K562 (cell line): Measurements from ENCODE around the gene NOSTRIN. TPM values are rescaled to one million over a fixed set of nuclear protein-coding genes. Genes with fewer than 3 reads are reported as not detected.
A peak's percentile ranks its signal among the peaks of the same experiment; 100 is the strongest.

ENCODE experiments used
- CBFA2T3 ChIP-seq: fragments of 450-650 bp; IDR thresholded peaks from 2 replicates; pipeline ENCODE4 v1.6.1; 2017
- ETV1 ChIP-seq: fragments of 450-650 bp; conservative IDR thresholded peaks from 2 replicates; pipeline ENCODE4 v1.6.1; 2016; ENCODE audit warnings: missing genetic modification characterization, control low read depth, low read depth, missing compliant biosample characterization
- POLR2H ChIP-seq: IDR thresholded peaks from 2 replicates; pipeline ENCODE4 v1.6.1; 2016; ENCODE audit warnings: missing genetic modification characterization, low read depth, mild to moderate bottlenecking, control low read depth, missing compliant biosample characterization, moderate library complexity
- SIN3B ChIP-seq: fragments of 450-650 bp; IDR thresholded peaks from 2 replicates; pipeline ENCODE4 v1.6.1; 2017; ENCODE audit warnings: low read depth, mild to moderate bottlenecking, moderate library complexity
- ZBTB40 ChIP-seq, 2 experiments: fragments of 450-650 bp in 1 of 2; sonication (generic) in 1 of 2; formaldehyde crosslinking in 1 of 2; IDR thresholded peaks; 2 replicates each; pipeline versions ENCODE4 v1.7.1 to v1.9.0; 2016 to 2022; ENCODE audit warnings: inconsistent platforms in 1 of 2, mild to moderate bottlenecking in 1 of 2, missing genetic modification reagents in 1 of 2
- polyA plus RNA-seq, 8 experiments: library from polyadenylated mRNA; depleted of rRNA in 4 of 8; stranded (reverse) in 5 of 8; unstranded in 3 of 8; fragments of >200 nt; fragmentation: Nextera tagmentation in 2 of 8; fragmentation: Illumina TruSeq in 1 of 8; extraction: Ambion mirVana in 2 of 8; extraction: Trizol in 1 of 8; gene quantifications; 2 replicates each; pipeline versions ENCODE4 v1.2.1 to v1.2.3, GENCODE V29; 2011 to 2014; ENCODE audit warnings: inconsistent platforms in 1 of 8, missing spikeins in 1 of 8
- total RNA-seq, 7 experiments: library from RNA; depleted of rRNA in 6 of 7; stranded (reverse); fragments of >200 nt in 6 of 7; fragmentation: Illumina TruSeq in 2 of 7; extraction: Trizol in 2 of 7; gene quantifications; 2 replicates each; pipeline versions ENCODE4 v1.2.1 to v1.2.3, GENCODE V29; 2011 to 2021; ENCODE audit warnings: low replicate concordance in 1 of 7
- TF ChIP-seq, protein P1 (sequence below): fragments of 250-450 bp; sonication (Bioruptor Pico); IDR thresholded peaks from 2 replicates; pipeline ENCODE4 v1.8.0; 2021; ENCODE audit warnings: mild to moderate bottlenecking, moderate library complexity
- TF ChIP-seq, protein P2 (sequence below), 2 experiments: IDR thresholded peaks in 1 of 2; conservative IDR thresholded peaks in 1 of 2; 2 replicates each; pipeline ENCODE4 v1.6.1; 2016; ENCODE audit warnings: low read depth in 2 of 2, mild to moderate bottlenecking in 1 of 2, missing compliant biosample characterization in 1 of 2, missing genetic modification characterization in 1 of 2, moderate library complexity in 1 of 2
- TF ChIP-seq, protein P3 (sequence below): fragments of 450-650 bp; formaldehyde crosslinking; IDR thresholded peaks from 2 replicates; pipeline ENCODE4 v1.4.0; 2022; ENCODE audit warnings: mild to moderate bottlenecking, moderate library complexity

NOSTRIN gene
- total and polyA plus RNA-seq, 9 of the 15 experiments (the other 6 are each of a cell fraction or from before 2014, with no cell fraction given) = 26.7 to 82.9 (median 56.3) TPM

DNA sequence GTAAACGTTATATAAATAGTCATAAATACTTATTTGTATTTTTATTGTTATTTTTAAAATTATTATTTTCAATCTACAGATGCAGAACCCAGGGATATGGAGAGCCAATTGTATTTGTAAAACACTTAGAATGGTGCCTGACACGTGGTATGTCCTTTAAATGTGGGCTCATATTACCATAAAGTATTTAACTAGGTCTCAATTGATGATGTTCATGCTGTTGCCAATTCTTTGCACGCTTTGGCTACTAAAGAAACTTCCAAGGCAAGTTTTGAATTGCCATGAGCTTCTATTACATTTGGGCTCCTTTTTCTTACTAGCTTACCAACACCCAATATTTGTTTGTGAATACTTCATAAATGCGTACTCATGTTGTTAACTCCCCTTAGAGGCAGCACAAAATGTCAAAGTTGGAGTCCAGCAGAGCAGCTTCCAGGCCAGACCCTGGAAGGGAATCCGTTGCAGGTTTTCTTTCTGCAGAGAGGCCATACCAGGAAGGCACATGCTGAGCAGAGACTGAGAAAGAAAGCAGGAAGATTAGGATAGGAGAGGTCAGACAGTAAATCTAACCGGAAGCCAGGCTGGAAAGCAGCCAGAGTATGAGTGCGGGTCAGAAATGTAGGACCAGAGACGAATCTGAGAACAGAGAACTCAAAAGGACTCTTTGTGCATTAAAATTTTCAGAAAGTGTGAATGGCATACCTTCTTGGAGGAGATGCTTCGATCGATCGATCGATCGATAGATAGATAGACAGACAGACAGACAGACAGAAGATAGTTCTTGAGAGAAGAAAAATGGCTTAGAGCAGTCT lies 4.2 kb upstream of the NOSTRIN start (continued):
- peak; percentile 95 for TF ChIP-seq ETV1 (tag)
- TF ChIP-seq, protein P1, sequence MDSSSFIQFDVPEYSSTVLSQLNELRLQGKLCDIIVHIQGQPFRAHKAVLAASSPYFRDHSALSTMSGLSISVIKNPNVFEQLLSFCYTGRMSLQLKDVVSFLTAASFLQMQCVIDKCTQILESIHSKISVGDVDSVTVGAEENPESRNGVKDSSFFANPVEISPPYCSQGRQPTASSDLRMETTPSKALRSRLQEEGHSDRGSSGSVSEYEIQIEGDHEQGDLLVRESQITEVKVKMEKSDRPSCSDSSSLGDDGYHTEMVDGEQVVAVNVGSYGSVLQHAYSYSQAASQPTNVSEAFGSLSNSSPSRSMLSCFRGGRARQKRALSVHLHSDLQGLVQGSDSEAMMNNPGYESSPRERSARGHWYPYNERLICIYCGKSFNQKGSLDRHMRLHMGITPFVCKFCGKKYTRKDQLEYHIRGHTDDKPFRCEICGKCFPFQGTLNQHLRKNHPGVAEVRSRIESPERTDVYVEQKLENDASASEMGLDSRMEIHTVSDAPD (CRISPR knock-in tag) = 0 out of 2 replicates have a peak, but pooled peaks have one; percentile 20
- TF ChIP-seq SIN3B = peak; percentile 16; the same call in 1 of the 2 replicates
- TF ChIP-seq CBFA2T3 = peak; percentile 77
- TF ChIP-seq, protein P2, sequence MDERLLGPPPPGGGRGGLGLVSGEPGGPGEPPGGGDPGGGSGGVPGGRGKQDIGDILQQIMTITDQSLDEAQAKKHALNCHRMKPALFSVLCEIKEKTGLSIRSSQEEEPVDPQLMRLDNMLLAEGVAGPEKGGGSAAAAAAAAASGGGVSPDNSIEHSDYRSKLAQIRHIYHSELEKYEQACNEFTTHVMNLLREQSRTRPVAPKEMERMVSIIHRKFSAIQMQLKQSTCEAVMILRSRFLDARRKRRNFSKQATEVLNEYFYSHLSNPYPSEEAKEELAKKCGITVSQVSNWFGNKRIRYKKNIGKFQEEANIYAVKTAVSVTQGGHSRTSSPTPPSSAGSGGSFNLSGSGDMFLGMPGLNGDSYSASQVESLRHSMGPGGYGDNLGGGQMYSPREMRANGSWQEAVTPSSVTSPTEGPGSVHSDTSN (CRISPR knock-in tag; IDR thresholded peaks at IDR 0.05; ENCODE audit: low read depth) = no peak
- TF ChIP-seq, protein P2 (tag; conservative IDR thresholded peaks at IDR 0.05; ENCODE audit: low read depth) = peak; percentile 81
- TF ChIP-seq, protein P3, sequence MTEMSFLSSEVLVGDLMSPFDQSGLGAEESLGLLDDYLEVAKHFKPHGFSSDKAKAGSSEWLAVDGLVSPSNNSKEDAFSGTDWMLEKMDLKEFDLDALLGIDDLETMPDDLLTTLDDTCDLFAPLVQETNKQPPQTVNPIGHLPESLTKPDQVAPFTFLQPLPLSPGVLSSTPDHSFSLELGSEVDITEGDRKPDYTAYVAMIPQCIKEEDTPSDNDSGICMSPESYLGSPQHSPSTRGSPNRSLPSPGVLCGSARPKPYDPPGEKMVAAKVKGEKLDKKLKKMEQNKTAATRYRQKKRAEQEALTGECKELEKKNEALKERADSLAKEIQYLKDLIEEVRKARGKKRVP (CRISPR knock-in tag) = peak; percentile 13; the same call in 1 of the 2 replicates
- 0 out of 2 replicates have a peak, but pooled peaks have one; percentile 52 for TF ChIP-seq POLR2H (tag)
- TF ChIP-seq ZBTB40 (IDR thresholded peaks at IDR 0.05) = peak; percentile 21
- TF ChIP-seq ZBTB40 (CRISPR knock-in tag; IDR thresholded peaks at IDR 0.05) = no peak
